Dermis microvascular lymphatic vessel endothelial cell (primary cell): ENCODE data around the gene TAS1R1. TPM values are rescaled to one million over a fixed set of nuclear protein-coding genes. Genes with fewer than 3 reads are reported as not detected.
"Not testable (repeated sequence)": the region's sequence is repeated elsewhere in the genome, so short reads cannot be mapped to it uniquely, and the experiment has no call there.

Experiments
- DNase-seq, 2 donors: peaks; one replicate each; pipeline versions ENCODE4 v3.0.0 to v3.0.0-alpha.2; 2010; ENCODE audit warnings: low read depth in 2 of 2
- total RNA-seq: library from RNA; depleted of rRNA; stranded (reverse); fragments of >200 nt; gene quantifications from 2 replicates; pipeline ENCODE4 v1.2.1, GENCODE V29; 2014

Gene TAS1R1
- total RNA-seq, 1 donor from 2014 or later: not detected

- no peak for DNase-seq
Measured at GRCh38 chr1:6588128-6588892, 33.2 kb downstream of the TAS1R1 start.

DNA sequence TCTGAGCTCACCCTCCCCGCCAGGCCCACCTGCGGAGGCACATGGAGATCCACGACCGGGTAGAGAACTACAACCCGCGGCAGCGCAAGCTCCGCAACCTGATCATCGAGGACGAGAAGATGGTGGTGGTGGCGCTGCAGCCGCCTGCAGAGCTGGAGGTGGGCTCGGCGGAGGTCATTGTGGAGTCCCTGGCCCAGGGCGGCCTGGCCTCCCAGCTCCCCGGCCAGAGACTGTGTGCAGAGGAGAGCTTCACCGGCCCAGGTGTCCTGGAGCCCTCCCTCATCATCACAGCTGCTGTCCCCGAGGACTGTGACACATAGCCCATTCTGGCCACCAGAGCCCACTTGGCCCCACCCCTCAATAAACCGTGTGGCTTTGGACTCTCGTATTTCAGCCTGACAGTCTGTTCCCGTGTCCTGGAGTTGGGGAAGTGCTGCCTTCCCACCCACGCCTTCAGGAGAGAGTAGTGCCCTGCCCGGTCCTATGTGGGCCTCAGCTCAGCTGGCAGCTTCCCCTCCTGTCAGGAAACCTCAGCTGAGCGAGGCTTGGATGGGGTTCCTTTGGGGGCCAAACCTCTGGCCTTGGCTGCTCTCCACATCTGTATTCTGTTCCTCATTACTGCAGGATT, 33.9 kb downstream of the TAS1R1 start:
- no peak for DNase-seq

DNA sequence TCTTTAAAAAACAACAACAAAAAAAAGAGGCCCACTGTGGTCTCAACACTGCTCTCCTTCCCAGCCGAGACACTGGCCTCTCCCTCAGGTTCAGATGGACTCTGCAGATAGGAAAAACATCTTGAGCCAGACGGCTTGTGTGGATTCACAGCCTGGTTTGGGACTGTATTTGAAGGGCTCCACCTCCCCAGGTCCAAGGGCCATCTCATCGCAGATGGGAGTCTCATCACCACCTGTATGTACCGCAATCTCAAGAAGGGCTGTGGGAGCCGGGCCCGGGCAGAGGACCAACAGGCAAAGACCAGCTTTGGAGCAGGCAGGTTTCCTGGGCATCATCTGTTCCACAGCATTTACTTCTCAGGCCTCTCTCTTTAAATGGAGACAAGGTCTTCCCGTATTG, 34.9 kb downstream of the TAS1R1 start:
- DNase-seq: no peak

DNA sequence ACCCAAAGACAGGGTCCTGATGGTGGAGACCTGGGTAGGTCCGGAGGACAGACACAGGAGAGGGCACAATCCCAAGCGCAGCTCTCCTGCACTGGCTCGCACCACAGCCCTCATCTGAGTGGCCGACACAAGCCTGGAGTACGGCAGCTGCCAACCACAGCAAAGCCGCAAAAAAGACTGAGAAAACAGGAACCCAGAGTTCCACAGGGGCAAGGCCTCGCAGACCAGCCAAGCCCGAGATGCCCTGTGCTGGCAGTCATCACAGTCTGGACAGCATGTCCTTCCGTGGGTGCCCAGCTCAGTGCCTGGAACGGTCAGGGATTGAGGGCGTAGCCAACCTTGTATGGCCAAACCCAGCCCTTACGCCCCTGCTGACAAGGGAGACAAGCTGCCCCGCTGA, 36.1 kb downstream of the TAS1R1 start:
- DNase-seq: no peak

GRCh38 chr1:6591644-6592043, 36.5 kb downstream of the TAS1R1 start:
- no peak for DNase-seq

GRCh38 chr1:6592441-6592840, 37.3 kb downstream of the TAS1R1 start:
- DNase-seq: no peak

DNA sequence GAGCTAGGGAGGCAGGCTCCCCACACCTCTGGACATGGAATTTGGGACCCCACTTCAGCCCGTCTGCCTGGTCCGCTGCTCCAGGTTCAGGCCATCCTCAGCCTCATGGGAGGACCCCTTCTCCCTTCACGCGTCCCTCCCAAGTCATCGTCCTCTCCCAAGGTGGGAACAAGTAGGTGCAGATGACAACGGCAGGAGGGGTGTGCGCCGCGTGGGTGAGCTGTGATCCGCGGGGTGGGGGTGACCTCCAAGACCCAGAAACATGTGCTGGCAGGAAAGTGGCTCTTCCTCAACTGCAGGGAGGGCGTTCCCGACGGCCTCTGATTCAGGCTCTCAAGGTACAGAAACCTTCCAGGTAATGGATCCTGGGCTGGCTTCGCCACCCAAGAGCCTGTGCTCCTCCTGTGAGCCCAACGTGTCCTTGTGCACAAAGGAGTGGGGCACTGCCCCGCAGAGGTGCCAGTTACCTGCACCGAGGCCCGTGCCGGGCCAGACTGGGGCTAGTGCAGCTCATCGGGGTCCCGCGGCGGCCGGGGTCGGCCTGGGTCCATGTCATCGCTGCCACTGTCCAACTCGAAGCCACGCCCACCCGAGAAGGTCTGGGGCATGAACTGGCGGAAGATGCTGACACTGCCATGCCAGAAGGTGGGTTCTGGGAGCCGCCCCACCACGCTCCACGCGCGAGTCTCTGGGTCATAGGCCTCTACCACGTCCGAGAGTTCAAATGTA, 37.9 kb downstream of the TAS1R1 start:
- DNase-seq: no peak

DNA sequence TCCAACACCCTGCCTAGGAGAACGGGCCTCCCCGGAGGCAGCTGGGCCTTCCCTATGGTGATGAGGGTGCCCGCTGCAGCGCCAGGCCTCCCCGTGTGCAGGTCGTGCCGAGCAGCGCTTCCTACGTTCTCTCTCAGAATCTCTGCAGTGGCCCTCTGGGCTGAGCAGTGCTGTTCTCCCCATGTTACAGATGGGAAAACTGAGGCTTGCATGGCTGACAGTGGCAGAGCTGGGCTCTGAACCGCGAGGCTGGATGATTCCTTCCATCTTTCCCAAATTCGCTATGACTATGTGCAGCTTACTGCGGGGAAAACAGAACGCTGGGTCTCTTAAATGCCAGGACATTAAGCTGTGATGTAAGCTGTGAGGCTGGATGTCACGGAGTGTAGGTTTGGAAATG, 38.7 kb downstream of the TAS1R1 start:
- no peak for DNase-seq

DNA sequence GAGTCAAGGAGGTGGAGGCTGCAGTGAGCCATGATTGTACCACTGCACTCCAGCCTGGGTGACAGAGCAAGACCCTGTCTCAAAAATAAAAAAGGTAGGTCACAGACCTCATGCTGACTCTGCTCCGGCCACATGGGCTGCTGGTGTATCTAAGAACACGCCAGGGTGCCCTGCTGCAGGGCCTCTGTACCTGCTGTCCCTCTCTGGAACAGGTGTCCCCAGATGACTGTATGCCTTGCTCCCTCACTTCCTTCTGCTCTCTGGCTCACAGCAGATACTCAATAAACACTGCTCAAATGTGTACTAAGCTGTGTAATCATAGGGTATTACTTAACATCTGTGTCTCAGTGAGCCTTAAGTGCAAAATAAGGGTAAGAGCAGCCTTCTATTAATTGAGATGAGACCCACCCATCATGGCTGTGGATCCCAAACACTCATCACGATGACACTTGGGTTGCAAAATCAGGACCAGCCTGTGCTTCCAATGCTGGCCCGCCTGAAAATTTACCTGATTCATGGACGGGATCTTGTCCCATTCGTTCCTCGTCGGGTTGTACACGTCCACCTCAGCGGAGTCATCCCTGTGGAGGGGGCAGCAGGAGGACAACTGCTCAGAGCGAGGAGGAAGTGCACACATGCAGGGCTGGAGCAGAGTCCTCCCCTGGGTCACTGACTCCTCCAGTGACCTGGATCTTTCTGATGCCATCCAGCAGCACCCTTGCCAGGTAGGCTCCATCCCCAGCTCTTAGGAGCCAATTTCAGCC, 40.1 kb downstream of the TAS1R1 start:
- no peak for DNase-seq

DNA sequence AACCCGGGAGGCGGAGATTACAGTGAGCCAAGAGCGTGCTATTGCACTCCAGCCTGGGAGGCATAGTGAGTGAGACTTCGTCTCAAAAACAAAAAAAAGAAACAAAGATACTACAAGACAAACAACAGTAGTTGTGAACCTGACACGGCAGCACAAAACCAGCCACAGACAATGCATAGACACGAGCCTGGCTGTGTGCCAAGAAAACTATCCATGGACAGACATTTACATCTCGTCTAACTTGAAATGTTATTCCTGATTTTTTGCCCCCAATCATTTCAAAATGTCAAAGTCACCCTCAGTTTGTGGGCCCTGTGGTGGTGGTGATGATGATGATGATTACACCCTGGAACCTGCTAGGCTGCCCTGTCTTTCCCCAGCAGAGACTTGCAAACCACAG, 41.2 kb downstream of the TAS1R1 start:
- peak in 1 of 2 donors; percentile 48 for DNase-seq

- DNase-seq: no peak
Measured at GRCh38 chr1:6596886-6597776, 42.0 kb downstream of the TAS1R1 start.

GRCh38 chr1:6597777-6598131, 42.6 kb downstream of the TAS1R1 start:
- DNase-seq: no peak

DNA sequence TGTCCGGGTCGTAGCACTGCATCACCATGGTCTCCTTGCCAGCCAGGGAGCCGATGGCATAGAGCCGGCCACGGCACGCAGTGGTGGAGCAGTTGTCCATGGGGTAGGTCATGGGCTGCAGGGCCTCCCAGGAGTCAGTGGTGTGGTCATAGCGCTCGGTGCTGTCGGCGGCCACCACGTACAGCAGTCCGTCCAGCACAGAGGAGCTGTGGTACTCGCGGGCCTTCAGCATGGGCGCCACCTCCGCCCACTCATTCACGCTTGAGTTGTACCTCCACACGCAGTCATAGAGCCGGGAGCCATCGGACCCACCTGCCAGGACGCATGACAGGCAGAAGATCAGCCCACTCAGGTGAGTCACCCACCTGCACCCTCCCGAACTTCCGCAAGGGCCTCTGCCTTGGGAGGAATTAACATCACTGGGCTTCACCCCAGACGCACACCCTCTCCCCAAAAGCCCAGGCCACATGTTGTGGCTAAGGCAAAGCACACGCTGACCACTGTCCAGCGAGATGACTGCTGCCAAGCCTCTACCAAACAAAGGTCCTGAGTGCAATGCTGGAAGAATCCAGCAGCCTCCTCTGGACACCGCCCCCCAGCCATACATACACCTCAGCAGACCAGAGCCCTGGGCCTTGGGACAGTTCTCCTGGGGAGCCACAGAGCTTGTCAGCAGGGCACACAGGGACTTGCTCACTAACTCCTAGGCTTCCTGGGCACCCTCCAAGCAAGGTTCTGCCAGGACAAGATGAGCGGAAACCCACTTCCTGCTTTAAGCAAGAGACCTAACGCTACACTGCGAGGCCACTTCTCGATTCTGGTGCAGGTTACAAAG, 44.3 kb downstream of the TAS1R1 start:
- DNase-seq: no peak

- not testable (repeated sequence) for DNase-seq
Measured at GRCh38 chr1:6599991-6600390, 44.9 kb downstream of the TAS1R1 start.

- no peak for DNase-seq
Measured at GRCh38 chr1:6600410-6601048, 45.4 kb downstream of the TAS1R1 start.

- peak; percentile 53 to 94 for DNase-seq
Measured at GRCh38 chr1:6601049-6601922, 46.2 kb downstream of the TAS1R1 start.

- peak in 1 of 2 donors; percentile 63 for DNase-seq
Measured at GRCh38 chr1:6601923-6602668, 47.0 kb downstream of the TAS1R1 start.
